Activated T-cell treated with anti-CD3 and anti-CD28 coated beads, Interleukin-2, amount 50 U/mL, for 4 hours (primary cell): ENCODE data around the gene CTNND2. TPM values are rescaled to one million over a fixed set of nuclear protein-coding genes. Genes with fewer than 3 reads are reported as not detected.

Experiments used
- ATAC-seq, 2 donors: fragments of 200-7000 bp; cut with Tn5 transposase; one replicate each; pipeline ENCODE4 v1.10.0; 2021
- DNase-seq: peaks from one replicate; pipeline ENCODE4 v3.0.0-alpha.2; 2020
- H3K27me3 Mint-ChIP-seq: one replicate; pipeline ENCODE4 v1.8.0; 2021; ENCODE audit warnings: low read depth, mixed read lengths
- H3K36me3 Mint-ChIP-seq: one replicate; pipeline ENCODE4 v1.8.0; 2022; ENCODE audit warnings: mixed read lengths; ENCODE audit not compliant: insufficient read depth
- H3K4me1 Mint-ChIP-seq: one replicate; pipeline ENCODE4 v1.8.0; 2021; ENCODE audit warnings: low read depth, mixed read lengths
- H3K4me3 Mint-ChIP-seq: one replicate; pipeline ENCODE4 v1.8.0; 2021; ENCODE audit warnings: mild to moderate bottlenecking, moderate library complexity, mixed read lengths
- H3K9me3 Mint-ChIP-seq: one replicate; pipeline ENCODE4 v1.8.0; 2021; ENCODE audit warnings: mixed read lengths
- total RNA-seq, 3 donors: library from RNA; stranded (reverse); gene quantifications; one replicate each; pipeline ENCODE4 v1.2.1, GENCODE V29; 2021

Gene CTNND2
- total RNA-seq, 3 donors from 2014 or later = not detected

DNA sequence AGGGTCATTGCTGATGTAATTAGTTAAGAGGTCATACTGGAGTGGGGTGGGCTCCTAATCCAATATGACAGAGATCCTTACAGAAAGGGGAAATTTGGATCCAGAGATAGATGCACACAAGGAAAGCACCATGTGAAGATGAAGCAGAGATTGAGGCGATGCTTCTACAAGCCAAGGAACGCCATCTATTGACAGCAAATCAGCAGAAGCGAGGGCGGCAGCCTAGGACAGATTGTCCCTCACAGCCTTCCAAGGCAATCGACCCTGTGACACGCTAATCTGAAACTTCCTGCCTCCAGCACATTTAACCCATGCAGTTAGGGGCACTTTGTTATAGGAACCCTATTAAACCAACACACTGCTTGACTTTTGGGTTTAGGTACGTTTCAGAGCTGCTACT is 858.1 kb downstream of the CTNND2 start:
- Mint-ChIP-seq H3K27me3 (peaks cover 9% of the 10 kb centered on the region), H3K9me3 (no peaks in the 10 kb centered on the region), H3K4me1 (no peaks in the 10 kb centered on the region), H3K4me3 (no peak overlapping the region), H3K36me3 (no peaks in the 10 kb centered on the region)
- ATAC-seq (no peak), DNase-seq (no peak)

- H3K4me1 Mint-ChIP-seq = no peaks in the 10 kb centered on the region
- no peaks in the 10 kb centered on the region for H3K36me3 Mint-ChIP-seq
- no peak overlapping the region for H3K4me3 Mint-ChIP-seq
These were observed 858.8 kb downstream of the CTNND2 start for GRCh38 chr5:11045411-11045810.

GRCh38 chr5:11044581-11044980 is 859.7 kb downstream of the CTNND2 start:
- ATAC-seq (no peak), DNase-seq (no peak)
- Mint-ChIP-seq H3K27me3 (peaks cover 7% of the 10 kb centered on the region), H3K9me3 (no peaks in the 10 kb centered on the region), H3K36me3 (no peaks in the 10 kb centered on the region), H3K4me1 (no peaks in the 10 kb centered on the region), H3K4me3 (no peak overlapping the region)

More at GRCh38 chr5:11045411-11045810, 858.8 kb downstream of the CTNND2 start:
- ATAC-seq (no peak), DNase-seq (no peak)
- peaks cover 7% of the 10 kb centered on the region for H3K27me3 Mint-ChIP-seq
- H3K9me3 Mint-ChIP-seq = no peaks in the 10 kb centered on the region

- DNase-seq = no peak
- Mint-ChIP-seq H3K9me3 (no peaks in the 10 kb centered on the region), H3K4me1 (no peaks in the 10 kb centered on the region), H3K27me3 (peaks cover 7% of the 10 kb centered on the region), H3K36me3 (no peaks in the 10 kb centered on the region), H3K4me3 (no peak overlapping the region)
- ATAC-seq = no peak
These were observed 860.4 kb downstream of the CTNND2 start for GRCh38 chr5:11043881-11044280.

DNA sequence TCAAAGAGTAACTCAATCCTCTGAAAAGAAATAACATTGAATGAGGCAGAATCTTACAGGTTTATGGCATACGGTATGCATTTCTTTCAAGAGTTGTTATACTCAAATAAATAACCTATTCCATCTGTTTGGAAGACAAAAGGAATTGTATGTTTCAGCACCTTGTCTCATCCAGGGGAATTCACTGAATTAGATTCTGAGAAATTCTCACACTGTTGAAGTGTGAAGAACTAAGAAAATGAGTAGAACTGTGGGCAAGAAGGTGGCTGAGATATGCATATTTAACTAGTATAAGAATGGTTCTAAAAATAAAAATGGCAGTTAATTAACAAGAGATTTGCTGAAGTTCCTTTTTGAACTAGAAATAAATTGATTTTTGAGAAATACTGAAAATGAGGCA is 863.9 kb downstream of the CTNND2 start:
- DNase-seq = no peak
- Mint-ChIP-seq H3K4me3 (no peak overlapping the region), H3K9me3 (no peaks in the 10 kb centered on the region), H3K36me3 (no peaks in the 10 kb centered on the region), H3K4me1 (no peaks in the 10 kb centered on the region), H3K27me3 (peaks cover 9% of the 10 kb centered on the region)
- ATAC-seq = no peak

DNA sequence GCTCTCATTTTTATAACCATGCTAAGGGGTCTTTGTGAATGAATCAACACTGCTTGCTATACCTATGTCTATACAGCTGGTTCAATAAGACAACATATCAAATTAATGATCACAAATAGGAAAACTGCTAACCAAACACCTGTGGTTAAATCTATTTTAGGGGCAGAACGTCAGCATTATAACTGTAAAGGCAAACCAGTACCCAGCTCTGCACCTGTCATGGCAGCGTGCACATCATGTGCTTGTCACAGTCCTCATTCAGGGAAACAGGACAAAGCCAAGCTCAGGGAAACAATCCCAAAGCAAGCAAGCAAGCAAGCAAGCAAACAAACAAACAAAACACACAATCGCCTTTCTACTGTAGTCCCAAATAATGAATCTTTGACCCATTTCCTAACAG is 865.5 kb downstream of the CTNND2 start:
- no peak overlapping the region for H3K4me3 Mint-ChIP-seq
- ATAC-seq (no peak), DNase-seq (no peak)
- peaks cover 5% of the 10 kb centered on the region for H3K27me3 Mint-ChIP-seq
- no peaks in the 10 kb centered on the region for H3K36me3 Mint-ChIP-seq
- no peaks in the 10 kb centered on the region for H3K9me3 Mint-ChIP-seq
- no peaks in the 10 kb centered on the region for H3K4me1 Mint-ChIP-seq

GRCh38 chr5:11037941-11038340 is 866.3 kb downstream of the CTNND2 start:
- Mint-ChIP-seq H3K4me3 (no peak overlapping the region), H3K9me3 (no peaks in the 10 kb centered on the region), H3K36me3 (no peaks in the 10 kb centered on the region), H3K27me3 (peaks cover 5% of the 10 kb centered on the region), H3K4me1 (no peaks in the 10 kb centered on the region)
- ATAC-seq (no peak), DNase-seq (no peak)

GRCh38 chr5:11037080-11037479 is 867.2 kb downstream of the CTNND2 start:
- no peak for ATAC-seq
- H3K27me3 Mint-ChIP-seq = peaks cover 5% of the 10 kb centered on the region
- no peaks in the 10 kb centered on the region for H3K9me3 Mint-ChIP-seq
- no peak overlapping the region for H3K4me3 Mint-ChIP-seq
- H3K4me1 Mint-ChIP-seq = no peaks in the 10 kb centered on the region
- H3K36me3 Mint-ChIP-seq = no peaks in the 10 kb centered on the region
- no peak for DNase-seq

GRCh38 chr5:11030671-11031070 is 873.6 kb downstream of the CTNND2 start:
- Mint-ChIP-seq H3K27me3 (peaks cover 5% of the 10 kb centered on the region), H3K36me3 (no peaks in the 10 kb centered on the region), H3K9me3 (peaks cover 15% of the 10 kb centered on the region), H3K4me3 (no peak overlapping the region), H3K4me1 (no peaks in the 10 kb centered on the region)
- ATAC-seq (no peak), DNase-seq (no peak)

GRCh38 chr5:11027660-11028059 is 876.6 kb downstream of the CTNND2 start:
- no peaks in the 10 kb centered on the region for H3K36me3 Mint-ChIP-seq
- ATAC-seq (no peak), DNase-seq (no peak)
- H3K27me3 Mint-ChIP-seq = peaks cover 3% of the 10 kb centered on the region
- H3K9me3 Mint-ChIP-seq = peaks cover 15% of the 10 kb centered on the region
- no peak overlapping the region for H3K4me3 Mint-ChIP-seq
- no peaks in the 10 kb centered on the region for H3K4me1 Mint-ChIP-seq

DNA sequence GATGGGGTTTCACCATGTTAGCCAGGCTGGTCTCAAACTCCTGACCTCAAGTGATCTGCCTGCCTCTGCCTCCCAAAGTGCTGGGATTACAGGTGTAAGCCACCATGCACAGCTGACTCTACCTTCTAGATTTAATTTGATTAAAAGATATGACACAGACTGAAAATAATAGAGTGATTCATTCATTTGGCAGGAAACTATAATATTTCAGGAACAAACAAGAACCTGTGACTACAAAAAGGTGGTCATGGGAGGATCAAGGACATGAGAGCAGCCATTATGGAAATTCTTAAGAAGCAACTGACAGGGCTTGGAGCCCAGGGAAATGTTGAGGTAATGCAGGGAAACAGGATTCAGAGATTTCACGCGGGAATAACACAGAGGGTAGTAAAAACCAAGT is 877.7 kb downstream of the CTNND2 start:
- Mint-ChIP-seq H3K4me1 (no peaks in the 10 kb centered on the region), H3K4me3 (no peak overlapping the region), H3K36me3 (no peaks in the 10 kb centered on the region), H3K9me3 (peaks cover 15% of the 10 kb centered on the region), H3K27me3 (no peaks in the 10 kb centered on the region)
- DNase-seq (no peak), ATAC-seq (no peak)

- no peak overlapping the region for H3K4me3 Mint-ChIP-seq
- no peaks in the 10 kb centered on the region for H3K36me3 Mint-ChIP-seq
- H3K4me1 Mint-ChIP-seq = no peaks in the 10 kb centered on the region
- ATAC-seq (no peak), DNase-seq (no peak)
- no peaks in the 10 kb centered on the region for H3K27me3 Mint-ChIP-seq
- H3K9me3 Mint-ChIP-seq = no peaks in the 10 kb centered on the region
These were observed 880.3 kb downstream of the CTNND2 start for GRCh38 chr5:11023945-11024344.

GRCh38 chr5:11013793-11014192 is 890.5 kb downstream of the CTNND2 start:
- DNase-seq (no peak), ATAC-seq (no peak)
- H3K27me3 Mint-ChIP-seq = no peaks in the 10 kb centered on the region
- no peaks in the 10 kb centered on the region for H3K9me3 Mint-ChIP-seq
- no peak overlapping the region for H3K4me3 Mint-ChIP-seq
- no peaks in the 10 kb centered on the region for H3K4me1 Mint-ChIP-seq
- H3K36me3 Mint-ChIP-seq = no peaks in the 10 kb centered on the region

GRCh38 chr5:11012295-11012694 is 892.0 kb downstream of the CTNND2 start:
- no peaks in the 10 kb centered on the region for H3K27me3 Mint-ChIP-seq
- no peak overlapping the region for H3K4me3 Mint-ChIP-seq
- no peaks in the 10 kb centered on the region for H3K9me3 Mint-ChIP-seq
- no peaks in the 10 kb centered on the region for H3K4me1 Mint-ChIP-seq
- DNase-seq = no peak
- H3K36me3 Mint-ChIP-seq = no peaks in the 10 kb centered on the region
- ATAC-seq = no peak

DNA sequence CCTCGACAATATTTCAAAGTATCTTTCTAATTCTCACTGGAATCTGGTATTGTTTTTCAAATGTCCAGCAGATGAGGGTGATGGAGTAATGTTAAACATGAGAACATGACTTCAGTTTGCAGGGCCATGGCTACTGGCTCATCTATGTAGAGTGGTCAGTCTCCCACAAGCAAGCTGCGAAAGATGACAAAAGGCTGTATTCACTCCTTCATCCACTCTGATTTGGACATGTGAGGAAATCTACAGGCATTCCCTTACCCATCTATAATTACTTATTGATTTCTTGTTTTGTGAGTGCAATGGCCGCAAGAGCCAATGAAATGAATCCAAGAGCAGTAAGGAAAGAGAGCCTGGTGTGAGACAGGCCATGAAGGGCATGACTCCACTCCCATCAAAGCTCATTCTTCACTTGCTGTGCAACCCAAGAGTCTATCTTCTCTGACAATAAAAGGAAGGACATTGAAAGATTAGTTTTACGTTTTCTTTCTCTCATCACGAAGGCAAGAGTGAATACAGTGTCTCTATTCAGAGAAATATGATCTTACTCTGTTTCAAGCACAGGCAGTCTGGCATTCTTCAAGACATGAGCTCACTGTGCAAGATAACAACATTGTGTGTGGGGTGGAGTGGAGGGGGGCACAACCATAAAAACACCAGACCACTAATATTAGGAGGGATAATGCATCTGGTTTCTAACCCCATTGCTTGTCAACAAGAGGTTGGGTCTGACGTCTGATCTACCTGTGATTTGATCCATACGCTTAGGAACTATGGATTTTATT is 893.6 kb downstream of the CTNND2 start:
- H3K4me3 Mint-ChIP-seq = no peak overlapping the region
- H3K36me3 Mint-ChIP-seq = no peaks in the 10 kb centered on the region
- DNase-seq (no peak), ATAC-seq (no peak)
- H3K9me3 Mint-ChIP-seq = no peaks in the 10 kb centered on the region
- no peaks in the 10 kb centered on the region for H3K4me1 Mint-ChIP-seq
- H3K27me3 Mint-ChIP-seq = peaks cover 3% of the 10 kb centered on the region
